ENCODE data around the gene SCD. TPM values are rescaled to one million over a fixed set of nuclear protein-coding genes. Genes with fewer than 3 reads are reported as not detected.

The SCD gene
- total RNA-seq, 2 donors from 2014 or later = 7.7 to 14.9 TPM

DNA sequence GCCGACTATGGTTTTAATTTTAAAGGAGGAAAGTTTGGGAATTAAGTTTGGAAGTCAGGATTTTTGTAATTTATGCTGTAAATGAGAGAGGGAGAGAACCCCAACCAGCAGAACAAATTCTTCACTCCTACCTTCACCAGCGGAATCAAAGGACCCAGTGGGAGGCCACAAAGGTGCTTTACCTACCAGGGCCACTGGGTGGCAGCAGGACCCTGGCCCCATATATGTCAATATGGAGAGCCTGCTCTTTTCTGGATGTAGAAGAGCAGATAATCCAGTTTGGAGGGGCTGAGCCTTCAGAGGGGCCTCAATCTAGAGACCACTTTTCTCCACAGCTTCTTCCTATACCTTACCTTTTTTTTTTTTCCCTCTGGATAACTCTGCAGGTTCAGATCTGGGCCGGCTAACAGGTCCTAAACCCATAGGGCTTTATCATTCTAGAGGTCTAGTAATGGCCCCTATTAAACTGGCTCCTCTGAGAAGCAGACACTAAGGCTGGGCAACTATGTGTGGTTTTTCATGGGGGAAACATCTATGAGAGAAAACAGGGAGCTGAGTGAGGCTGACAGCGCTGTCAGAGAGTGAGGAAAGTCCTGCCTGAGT is 8.5 kb upstream of the SCD start:
- DNase-seq (ENCODE audit: low spot score) = peak; percentile 89
- intact Hi-C loops (cut with DNase I) = loop anchor here in 1 of 2 donors (5.0 kb wide), 1 partner anchor 184 kb away; no protein-coding TSS in a partner anchor

DNA sequence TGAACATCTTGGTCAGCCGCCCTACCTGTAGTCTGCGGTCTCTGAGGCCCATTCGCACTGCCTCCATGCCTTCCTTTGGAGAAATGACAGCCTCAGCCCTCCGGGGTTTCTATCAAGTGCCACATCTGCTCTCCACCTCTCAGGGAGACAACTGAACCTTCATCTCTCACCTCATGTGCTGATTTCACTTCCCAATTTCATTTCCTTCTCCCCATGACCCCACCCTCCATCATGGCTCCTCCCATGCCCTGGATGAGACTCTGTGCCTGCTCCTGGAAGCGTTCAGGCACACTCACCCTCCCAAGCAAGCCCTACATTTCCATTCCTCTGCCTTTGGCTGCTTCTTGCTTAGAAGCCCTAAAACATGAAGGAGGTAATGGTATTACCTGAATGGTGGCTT is 7.8 kb upstream of the SCD start:
- intact Hi-C loops (cut with DNase I) = loop anchor here in 1 of 2 donors (5.0 kb wide), 1 partner anchor 183 kb away; no protein-coding TSS in a partner anchor
- no peak for DNase-seq (ENCODE audit: low spot score)

DNA sequence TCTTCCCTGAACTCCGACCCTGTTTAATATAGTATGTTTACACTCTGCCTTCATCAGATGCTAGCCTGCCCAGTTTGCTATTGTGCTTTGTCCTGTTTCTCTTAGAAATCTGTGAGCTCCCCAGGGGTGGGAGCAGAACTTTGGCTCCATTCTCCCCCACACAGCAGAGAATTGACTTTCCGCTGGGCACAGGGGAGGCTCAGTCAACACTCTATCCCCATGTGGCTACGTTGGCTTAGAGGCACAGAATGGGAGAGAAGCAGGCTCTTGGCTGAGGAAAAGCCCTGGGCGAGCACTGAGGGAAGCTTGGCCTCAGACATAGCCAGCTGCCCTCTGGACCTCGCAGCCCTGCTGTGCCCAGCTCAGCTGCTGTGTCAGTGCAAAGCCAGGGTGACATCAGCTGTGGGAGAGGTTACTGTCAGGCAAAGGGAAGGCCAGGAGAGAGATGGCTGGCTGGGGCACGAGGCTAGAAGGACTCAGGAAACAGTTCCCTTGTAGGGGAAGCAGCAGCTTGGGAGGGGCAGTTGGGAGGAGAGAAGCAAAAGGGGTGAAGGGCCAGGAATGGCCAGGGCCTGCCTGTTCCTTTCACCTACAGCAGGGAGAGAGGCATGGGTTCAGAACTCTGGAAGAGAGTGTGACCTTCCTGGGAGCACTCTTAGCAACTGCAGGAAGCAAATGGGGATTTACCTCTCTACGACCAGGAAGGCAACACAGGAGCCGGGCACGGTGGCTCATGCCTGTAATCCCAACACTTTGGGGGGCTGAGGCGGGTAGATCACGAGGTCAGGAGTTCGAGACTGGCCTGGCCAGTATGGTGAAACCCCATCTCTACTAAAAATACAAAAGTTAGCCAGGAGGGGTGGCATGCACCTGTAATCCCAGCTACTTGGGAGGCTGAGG is 5.8 kb upstream of the SCD start:
- DNase-seq (ENCODE audit: low spot score) = no peak
- intact Hi-C loops (cut with DNase I) = loop anchor here in 1 of 2 donors (5.0 kb wide), 1 partner anchor 91 kb away; no protein-coding TSS in a partner anchor

DNA sequence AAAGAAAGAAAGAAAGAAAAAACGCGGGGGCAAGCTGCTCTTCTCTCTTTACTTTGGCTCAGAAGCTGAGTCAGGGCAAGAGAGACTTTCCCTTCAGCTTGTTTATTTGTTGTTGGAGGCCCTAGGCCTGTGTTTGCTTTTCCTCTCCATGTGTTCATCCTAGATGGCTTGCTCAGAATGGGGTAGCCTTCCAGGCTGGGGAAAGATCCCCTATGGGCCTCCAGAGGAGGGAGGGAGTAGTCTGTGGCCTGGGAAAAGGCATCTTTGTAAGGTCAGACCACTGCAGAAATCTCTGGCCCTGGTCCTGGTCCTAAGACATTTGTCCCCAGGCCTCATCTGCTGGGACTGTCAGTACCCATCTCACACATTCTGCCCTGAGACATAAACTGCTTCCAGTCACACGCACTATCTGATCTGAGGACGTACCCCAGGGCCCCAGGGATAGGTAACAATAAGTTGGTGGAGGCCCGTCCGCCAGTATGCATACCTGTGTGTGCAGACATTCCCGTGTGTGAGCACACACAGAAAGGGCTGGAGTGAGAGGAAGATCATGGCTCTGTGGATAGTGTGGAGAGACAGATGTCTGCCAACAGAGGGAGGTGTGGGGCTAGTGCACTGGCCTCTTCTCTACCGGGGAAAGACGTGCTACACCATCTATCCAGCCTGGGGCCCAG is 4.9 kb upstream of the SCD start:
- intact Hi-C loops (cut with DNase I) = loop anchor here in 1 of 2 donors (5.0 kb wide), 1 partner anchor 90 kb away; no protein-coding TSS in a partner anchor
- no peak for DNase-seq (ENCODE audit: low spot score)

DNA sequence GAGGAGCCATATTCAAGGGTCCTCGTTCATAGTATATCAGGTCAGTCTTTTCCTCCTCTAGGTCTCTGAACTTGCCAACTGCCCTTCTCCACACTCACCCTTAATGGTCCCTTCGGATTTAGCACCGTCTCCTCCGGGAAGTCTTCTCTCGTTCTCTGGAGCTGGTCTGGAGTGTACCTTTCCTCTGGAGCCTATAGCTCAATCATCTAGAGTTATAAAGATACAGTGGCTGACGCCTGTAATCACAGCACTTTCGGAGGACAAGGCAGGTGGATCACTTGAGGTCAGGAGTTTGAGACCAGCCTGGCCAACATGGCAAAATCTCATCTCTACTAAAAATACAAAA is 4.4 kb upstream of the SCD start:
- intact Hi-C loops (cut with DNase I) = loop anchor here in 1 of 2 donors (5.0 kb wide), 1 partner anchor 90 kb away; no protein-coding TSS in a partner anchor
- no peak for DNase-seq (ENCODE audit: low spot score)

DNA sequence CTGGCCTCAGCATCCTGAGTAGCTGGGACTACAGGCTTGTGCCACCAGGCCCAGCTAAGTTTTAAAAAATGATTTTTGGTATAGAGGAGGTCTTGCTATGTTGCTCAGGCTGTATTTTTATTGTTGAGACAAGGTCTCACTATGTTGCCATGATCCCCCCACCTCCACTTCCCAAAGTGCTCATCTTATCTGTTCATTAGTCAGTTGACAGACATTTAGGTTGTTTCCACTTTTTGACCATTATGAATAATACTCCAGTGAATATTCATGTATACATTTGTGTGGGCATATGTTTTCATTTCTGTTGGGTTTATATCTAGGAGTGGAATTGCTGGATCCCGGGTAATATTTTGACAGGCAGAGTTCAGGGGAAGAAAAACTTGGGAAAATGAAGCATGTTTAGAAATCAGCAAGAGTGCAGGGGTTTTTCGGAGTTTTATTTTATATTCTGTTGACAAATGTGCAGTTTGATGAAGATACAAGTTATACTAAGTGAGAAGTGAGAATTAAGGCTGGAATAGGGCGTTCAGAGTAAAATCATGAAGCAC is 2.7 kb upstream of the SCD start:
- DNase-seq (ENCODE audit: low spot score) = no peak
- intact Hi-C loops (cut with DNase I) = loop anchor here in 1 of 2 donors (5.0 kb wide), 1 partner anchor 88 kb away; no protein-coding TSS in a partner anchor

DNA sequence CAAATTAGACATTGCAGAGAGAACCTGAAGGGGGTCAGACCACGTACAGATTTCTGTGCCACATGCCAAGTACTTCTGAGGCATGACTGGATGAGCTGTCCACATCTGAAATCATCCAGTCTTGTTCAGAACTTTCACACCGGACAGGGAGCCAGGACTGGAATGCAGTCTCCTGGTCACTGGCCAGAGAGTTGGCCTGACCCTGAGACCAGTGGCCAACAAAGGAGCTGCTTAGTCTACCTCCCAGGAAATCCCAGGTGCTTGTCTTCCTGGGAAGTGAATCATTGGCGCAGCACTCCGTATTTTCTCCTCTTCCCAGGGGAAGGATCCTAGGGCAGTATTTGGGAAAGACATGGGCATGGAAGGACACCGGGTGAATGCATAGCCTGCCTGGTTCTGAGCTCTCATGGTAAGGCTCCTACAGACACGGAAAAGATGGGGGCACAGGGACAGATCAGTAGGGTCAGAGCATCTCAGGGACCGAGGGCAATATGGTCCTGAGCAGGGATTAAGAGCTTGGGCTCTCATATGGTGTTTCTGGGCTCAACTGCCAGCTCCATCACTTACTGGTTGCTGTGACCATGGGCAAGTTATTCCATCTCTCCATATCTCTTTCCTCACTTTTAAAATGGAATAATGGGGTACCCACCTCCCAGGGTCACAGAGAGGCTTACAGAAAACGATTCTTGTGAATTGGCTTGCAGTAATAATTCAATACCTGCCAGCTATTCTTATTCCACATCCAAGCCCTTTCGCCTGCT is 1.3 kb upstream of the SCD start:
- no peak for DNase-seq (ENCODE audit: low spot score)
- intact Hi-C loops (cut with DNase I) = no loop called here

DNA sequence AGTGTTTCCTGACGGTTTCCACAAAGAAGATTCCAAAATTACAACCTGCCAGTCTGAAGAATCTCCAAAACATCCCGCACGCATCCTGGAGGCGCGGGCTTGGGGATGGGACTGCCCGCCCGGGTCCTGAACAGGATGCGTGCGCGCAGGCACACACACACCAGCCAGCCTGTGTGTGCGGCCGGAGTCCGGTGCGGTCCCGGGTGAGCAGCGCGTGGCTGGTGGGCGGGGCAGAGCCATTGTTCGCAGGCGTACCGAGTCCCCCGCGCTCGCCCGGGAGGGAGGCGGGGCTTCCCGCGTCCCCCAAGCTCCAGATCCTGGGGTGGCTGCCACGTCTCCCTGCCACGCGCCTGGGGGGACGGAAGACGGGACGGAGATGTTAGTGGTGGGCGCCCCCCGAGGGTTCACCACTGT is 675 bp upstream of the SCD start:
- DNase-seq (ENCODE audit: low spot score) = peak; percentile 86
- intact Hi-C loops (cut with DNase I) = no loop called here

DNA sequence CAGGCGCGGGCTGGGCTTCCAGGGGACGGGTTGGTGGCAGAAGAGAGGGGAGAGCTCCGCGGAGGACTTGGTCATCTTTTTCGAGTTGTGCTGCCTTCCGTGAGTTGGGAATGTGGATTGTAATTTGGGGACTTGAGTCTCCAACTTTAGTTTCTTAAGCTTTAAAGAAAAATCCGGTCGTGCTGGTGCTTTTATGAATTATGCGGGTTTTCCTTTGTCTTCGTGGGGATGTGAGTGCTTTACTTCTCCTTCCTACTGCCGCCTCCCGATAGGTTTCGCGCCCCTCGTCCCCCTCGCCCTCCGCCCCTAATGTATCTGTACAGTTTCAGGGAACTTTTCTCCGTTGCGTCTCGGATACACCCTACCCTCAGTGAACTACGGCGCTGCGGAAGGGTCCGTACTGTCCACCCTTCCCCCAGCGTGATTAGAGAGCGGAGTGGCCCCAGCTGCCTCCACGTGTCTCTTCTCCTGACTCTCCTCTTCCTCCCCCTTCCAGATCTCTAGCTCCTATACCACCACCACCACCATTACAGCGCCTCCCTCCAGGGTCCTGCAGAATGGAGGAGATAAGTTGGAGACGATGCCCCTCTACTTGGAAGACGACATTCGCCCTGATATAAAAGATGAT is 649 bp downstream of the SCD start:
- no peak for DNase-seq (ENCODE audit: low spot score)
- intact Hi-C loops (cut with DNase I) = no loop called here

DNA sequence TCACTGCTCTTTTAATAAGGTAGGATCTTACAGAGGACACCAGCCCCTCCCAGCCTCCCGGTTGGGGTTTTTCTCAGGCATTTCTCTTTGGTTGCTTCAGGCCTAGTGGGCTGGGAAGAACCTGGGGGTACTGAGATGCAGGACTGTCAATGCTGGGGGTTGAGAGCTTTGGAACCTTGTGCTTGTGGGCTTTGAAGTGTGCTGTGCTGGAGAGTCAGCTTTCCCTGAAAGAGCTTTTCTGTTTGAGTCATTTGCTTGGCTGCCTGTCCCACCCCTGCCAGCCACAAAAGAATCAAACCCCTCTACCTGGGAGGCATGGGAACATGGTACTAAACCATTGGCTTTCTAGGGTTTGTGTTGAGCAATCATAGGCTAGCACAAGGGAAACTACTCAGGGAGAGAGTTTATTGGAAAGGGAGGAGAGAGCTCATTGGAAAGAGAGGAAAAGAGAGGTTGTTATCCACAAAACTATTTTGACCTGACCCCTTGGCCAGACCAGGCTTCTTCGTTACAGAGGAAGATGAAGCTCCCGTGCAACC is 1.4 kb downstream of the SCD start:
- intact Hi-C loops (cut with DNase I) = no loop called here
- no peak for DNase-seq (ENCODE audit: low spot score)

DNA sequence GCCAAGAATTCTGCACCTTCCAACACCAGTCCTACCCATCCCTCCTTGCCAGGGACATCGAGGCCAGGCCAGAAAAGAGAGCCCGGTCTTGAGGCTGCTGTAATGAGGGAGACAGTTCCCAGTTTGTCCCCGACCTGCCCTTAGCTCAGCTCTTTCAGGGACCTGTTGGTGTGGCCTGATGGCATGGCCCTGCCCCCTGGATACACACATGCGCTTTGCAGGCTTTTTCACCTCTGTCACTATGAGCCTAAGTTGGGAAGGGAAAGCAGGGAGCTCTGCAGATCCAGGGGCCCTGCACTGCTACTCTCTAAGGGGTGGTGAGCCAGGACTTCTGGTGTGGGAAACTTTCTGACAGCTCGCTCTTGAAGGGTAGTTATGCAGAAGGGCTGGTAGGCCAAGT is 2.1 kb downstream of the SCD start:
- intact Hi-C loops (cut with DNase I) = no loop called here

DNA sequence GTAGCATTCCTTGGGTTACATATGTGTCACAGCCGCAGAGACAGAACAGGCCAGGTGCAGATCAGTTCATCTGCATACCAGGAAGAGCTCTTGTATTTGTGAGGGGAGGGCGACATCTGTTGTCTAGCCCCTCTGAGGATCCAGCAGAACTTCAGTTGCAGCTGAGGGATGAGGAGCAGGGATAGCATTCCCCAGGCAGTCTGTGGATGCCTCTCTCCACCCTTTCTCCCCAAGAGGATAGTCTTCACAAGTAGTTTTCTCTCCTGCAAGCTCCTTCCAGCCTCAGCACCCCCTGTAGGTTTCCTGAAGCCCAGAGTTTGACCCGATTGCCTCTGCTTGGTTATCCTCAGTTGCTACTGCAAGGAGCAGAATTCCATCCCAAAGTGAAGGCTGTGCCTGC is 2.6 kb downstream of the SCD start:
- intact Hi-C loops (cut with DNase I) = no loop called here

More for the DNA sequence above, 2.1 kb downstream of the SCD start:
- DNase-seq (ENCODE audit: low spot score) = no peak

DNA sequence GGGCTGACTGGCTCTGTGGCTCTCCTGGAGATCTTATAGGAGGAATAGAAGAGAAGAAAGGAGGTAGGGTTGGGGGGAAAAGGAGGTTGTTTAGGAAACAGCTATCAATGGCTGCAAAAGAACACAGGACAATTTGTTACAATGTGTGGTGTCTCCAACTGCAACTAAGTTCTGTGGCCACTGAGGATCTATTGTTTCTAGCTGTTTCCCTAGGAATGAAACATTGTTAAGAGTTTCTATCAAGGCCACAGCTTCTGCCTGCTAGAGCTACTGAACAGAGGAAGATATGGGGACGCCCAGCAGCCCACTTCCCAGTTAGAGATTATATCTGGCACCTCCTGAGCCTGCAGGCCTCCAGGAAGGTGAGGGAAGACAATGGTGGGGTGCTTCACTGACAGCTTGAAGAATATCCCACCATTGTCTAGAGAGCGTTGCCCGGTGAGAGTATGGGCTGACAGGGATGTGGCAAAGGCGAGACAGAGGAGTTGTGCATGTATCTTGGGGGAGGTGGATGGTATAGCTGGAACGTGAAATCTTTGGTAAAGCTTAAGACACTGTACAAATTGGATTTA is 4.0 kb downstream of the SCD start:
- intact Hi-C loops (cut with DNase I) = no loop called here
- no peak for DNase-seq (ENCODE audit: low spot score)

More for the DNA sequence above, 2.6 kb downstream of the SCD start:
- no peak for DNase-seq (ENCODE audit: low spot score)

DNA sequence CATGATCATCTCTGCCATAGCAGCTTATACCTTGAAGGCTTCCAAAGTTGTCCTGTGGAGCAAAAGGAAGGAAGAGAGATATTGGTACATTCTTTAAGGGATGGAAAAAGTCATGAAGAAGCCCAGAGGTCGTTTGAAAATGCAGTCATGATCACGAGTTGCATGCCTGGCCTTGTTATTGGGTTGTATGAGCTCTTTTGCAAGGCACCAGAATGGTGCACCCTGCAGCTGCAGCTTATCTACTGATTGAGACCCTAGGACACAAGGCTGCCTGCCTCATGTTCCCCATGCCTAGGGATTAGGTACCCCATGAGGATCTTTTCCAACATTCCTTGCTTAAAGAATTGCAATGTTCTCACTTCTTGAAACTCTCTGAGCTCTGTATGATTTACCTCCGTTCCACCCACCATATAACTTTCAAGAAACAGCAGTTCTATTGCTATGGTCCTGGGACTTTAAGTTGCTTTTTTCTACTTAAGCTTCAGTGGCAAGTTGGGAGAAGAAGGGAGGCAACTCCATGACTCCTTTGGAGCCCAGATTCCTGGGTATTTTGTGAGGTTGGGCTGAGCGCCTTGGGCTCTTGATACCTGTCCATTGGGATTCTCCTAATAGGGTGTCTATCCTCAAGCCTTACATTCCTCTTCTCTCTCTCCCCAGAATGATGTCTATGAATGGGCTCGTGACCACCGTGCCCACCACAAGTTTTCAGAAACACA is 6.9 kb downstream of the SCD start:
- no peak for DNase-seq (ENCODE audit: low spot score)
- intact Hi-C loops (cut with DNase I) = no loop called here

DNA sequence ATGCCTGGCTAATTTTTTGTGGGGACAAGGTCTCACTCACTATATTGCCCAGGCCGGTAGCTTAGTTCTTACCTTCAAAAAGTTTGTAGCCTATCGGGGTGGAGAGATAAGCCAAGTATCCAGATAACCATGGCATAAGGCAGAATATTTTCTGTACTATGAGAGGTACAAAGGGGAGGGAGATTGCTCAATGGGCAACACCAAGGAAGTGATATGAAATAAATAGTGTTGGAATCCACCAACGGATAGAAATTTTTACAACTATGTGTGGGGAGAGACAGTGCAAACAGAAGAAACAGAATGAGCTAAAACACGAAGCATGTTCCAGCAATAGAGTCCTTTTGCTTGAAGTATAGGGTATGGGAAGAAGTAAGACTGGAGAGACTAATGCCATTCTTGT is 8.1 kb downstream of the SCD start:
- intact Hi-C loops (cut with DNase I) = no loop called here
- DNase-seq (ENCODE audit: low spot score) = no peak

DNA sequence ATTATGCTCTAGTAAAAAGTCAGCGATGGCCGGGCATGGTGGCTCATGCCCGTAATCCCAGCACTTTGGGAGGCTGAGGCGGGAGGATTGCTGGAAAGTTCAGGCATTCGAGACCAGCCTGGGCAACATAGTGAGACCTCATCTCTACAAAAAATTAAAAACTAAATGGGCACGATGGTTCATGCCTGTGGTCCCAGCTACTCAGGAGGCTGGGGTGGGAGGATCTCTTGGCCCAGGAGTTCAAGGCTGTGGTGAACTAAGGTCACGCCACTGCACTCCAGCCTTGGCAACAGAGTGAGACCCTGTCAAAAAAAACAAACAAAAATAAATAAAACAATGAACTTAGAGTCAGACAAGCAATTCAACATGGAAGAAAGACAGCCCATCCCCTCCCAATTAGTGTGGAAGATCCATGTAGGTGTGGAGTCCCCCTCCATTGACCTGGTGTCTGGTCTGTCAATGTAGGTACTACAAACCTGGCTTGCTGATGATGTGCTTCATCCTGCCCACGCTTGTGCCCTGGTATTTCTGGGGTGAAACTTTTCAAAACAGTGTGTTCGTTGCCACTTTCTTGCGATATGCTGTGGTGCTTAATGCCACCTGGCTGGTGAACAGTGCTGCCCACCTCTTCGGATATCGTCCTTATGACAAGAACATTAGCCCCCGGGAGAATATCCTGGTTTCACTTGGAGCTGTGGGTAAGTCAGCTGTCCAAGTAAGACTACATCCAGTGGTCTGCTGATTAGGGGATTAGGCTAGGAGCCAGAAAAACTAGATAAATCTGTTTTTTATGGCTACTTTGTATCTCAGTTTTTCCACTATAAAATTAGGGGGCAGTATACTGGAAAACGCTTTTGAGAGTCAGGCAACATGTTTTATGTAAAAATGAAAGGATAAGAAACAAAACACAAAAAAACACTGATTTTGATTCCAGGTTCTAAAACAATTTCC is 9.3 kb downstream of the SCD start:
- no peak for DNase-seq (ENCODE audit: low spot score)
- intact Hi-C loops (cut with DNase I) = no loop called here

Data from posterior vena cava (tissue), 2 donors.